Liver (tissue), 9 donors: ENCODE measurements around the gene CREB5. TPM values are rescaled to one million over a fixed set of nuclear protein-coding genes. Genes with fewer than 3 reads are reported as not detected.

Experiments
- DNase-seq: peaks from one replicate; pipeline ENCODE4 v3.0.0-alpha.2; 2017; ENCODE audit warnings: low spot score
- H3K27ac ChIP-seq, 2 donors: one replicate each; pipeline ENCODE4 v1.7.0; 2013; ENCODE audit warnings: inconsistent platforms in 2 of 2, low read length in 2 of 2, control low read depth in 1 of 2, low read depth in 1 of 2, mild to moderate bottlenecking in 1 of 2
- H3K27me3 ChIP-seq, 4 donors: one replicate each; pipeline versions ENCODE4 v1.6.1 to v1.7.0; 2013; ENCODE audit warnings: low read length in 3 of 4, inconsistent platforms in 1 of 4, mild to moderate bottlenecking in 1 of 4, moderate library complexity in 1 of 4; ENCODE audit not compliant: control insufficient read depth in 4 of 4, insufficient read depth in 4 of 4
- H3K36me3 ChIP-seq, 4 donors: one replicate each; pipeline versions ENCODE4 v1.6.1 to v1.7.0; 2013; ENCODE audit warnings: low read length in 3 of 4, mild to moderate bottlenecking in 3 of 4, low read depth in 1 of 4, moderate library complexity in 1 of 4; ENCODE audit not compliant: control insufficient read depth in 4 of 4, insufficient read depth in 3 of 4
- H3K4me1 ChIP-seq, 4 donors: one replicate each; pipeline versions ENCODE4 v1.6.1 to v1.7.0; 2013; ENCODE audit warnings: low read length in 3 of 4, mild to moderate bottlenecking in 3 of 4, moderate library complexity in 1 of 4; ENCODE audit not compliant: control insufficient read depth in 4 of 4, insufficient read depth in 4 of 4
- H3K4me3 ChIP-seq, 3 donors: one replicate each; pipeline versions ENCODE4 v1.6.1 to v1.7.0; 2013; ENCODE audit warnings: low read length in 3 of 3, control low read depth in 1 of 3, low read depth in 1 of 3, mild to moderate bottlenecking in 1 of 3
- H3K9ac ChIP-seq, 2 donors: one replicate each; pipeline ENCODE4 v1.7.0; 2013; ENCODE audit warnings: low read length in 2 of 2, mild to moderate bottlenecking in 2 of 2, moderate library complexity in 2 of 2, control low read depth in 1 of 2, low read depth in 1 of 2
- H3K9me3 ChIP-seq, 4 donors: one replicate each; pipeline versions ENCODE4 v1.6.1 to v1.7.0; 2013; ENCODE audit warnings: low read length in 3 of 4; ENCODE audit not compliant: control insufficient read depth in 4 of 4
- ATF3 ChIP-seq: IDR thresholded peaks from 2 replicates; pipeline ENCODE4 v1.6.1; 2016; ENCODE audit warnings: antibody characterized with exemption
- CTCF ChIP-seq: fragments of 150-350 bp; IDR thresholded peaks from 2 replicates; pipeline ENCODE4 v1.5.1; 2017; ENCODE audit warnings: improper control_type of control experiment, low read depth, low read length; ENCODE audit not compliant: missing input control
- EGR1 ChIP-seq, 2 donors: IDR thresholded peaks; 2 replicates each; pipeline ENCODE4 v1.6.1; 2016 to 2018; ENCODE audit warnings: antibody characterized with exemption in 2 of 2, low read depth in 2 of 2
- FOXA2 ChIP-seq: IDR thresholded peaks from 2 replicates; pipeline ENCODE4 v1.6.1; 2016; ENCODE audit warnings: antibody characterized with exemption
- GABPA ChIP-seq, 2 donors: IDR thresholded peaks in 1 of 2; conservative IDR thresholded peaks in 1 of 2; 2 replicates each; pipeline ENCODE4 v1.6.1; 2016; ENCODE audit warnings: antibody characterized with exemption in 2 of 2, mild to moderate bottlenecking in 1 of 2, moderate library complexity in 1 of 2
- HNF4G ChIP-seq: IDR thresholded peaks from 2 replicates; pipeline ENCODE4 v1.6.1; 2016; ENCODE audit warnings: antibody characterized with exemption
- JUND ChIP-seq, 2 donors: IDR thresholded peaks; 2 replicates each; pipeline ENCODE4 v1.6.1; 2016; ENCODE audit warnings: antibody characterized with exemption in 2 of 2
- MAX ChIP-seq: IDR thresholded peaks from 2 replicates; pipeline ENCODE4 v1.6.1; 2016; ENCODE audit warnings: antibody characterized with exemption
- RAD21 ChIP-seq, 2 donors: IDR thresholded peaks; 2 replicates each; pipeline ENCODE4 v1.6.1; 2016; ENCODE audit warnings: antibody characterized with exemption in 2 of 2, mild to moderate bottlenecking in 2 of 2
- REST ChIP-seq: IDR thresholded peaks from 2 replicates; pipeline ENCODE4 v1.6.1; 2016; ENCODE audit warnings: antibody characterized with exemption, mild to moderate bottlenecking
- RXRA ChIP-seq, 2 donors: IDR thresholded peaks; 2 replicates each; pipeline ENCODE4 v1.6.1; 2017 to 2018; ENCODE audit warnings: antibody characterized with exemption in 2 of 2, mild to moderate bottlenecking in 1 of 2
- SP1 ChIP-seq: IDR thresholded peaks from 2 replicates; pipeline ENCODE4 v1.6.1; 2018; ENCODE audit warnings: antibody characterized with exemption, mild to moderate bottlenecking
- TAF1 ChIP-seq: conservative IDR thresholded peaks from 2 replicates; pipeline ENCODE4 v1.6.1; 2016; ENCODE audit warnings: antibody characterized with exemption, mild to moderate bottlenecking
- ZBTB33 ChIP-seq: IDR thresholded peaks from 2 replicates; pipeline ENCODE4 v1.6.1; 2016; ENCODE audit warnings: antibody characterized with exemption
- WGBS: extraction: QIAGEN DNeasy Blood & Tissue Kit; methylation state at CpG from one replicate; pipeline ENCODE4 v1.1.7; 2013; 5-methylcytosine and 5-hydroxymethylcytosine counted together
- polyA plus RNA-seq, 2 donors: library from polyadenylated mRNA; stranded (reverse) in 1 of 2; unstranded in 1 of 2; fragments of 200-250 nt in 1 of 2; fragments of >200 nt in 1 of 2; fragmentation: Nextera tagmentation in 1 of 2; extraction: Ambion mirVana in 1 of 2; gene quantifications; one replicate each; pipeline versions ENCODE4 v1.2.1 to v1.2.3, GENCODE V29; 2013 to 2015
- total RNA-seq, 2 donors: library from RNA; depleted of rRNA; stranded (reverse); fragments of >200 nt; gene quantifications; one replicate each; pipeline ENCODE4 v1.2.3, GENCODE V29; 2014
- donor health status: healthy.
- donor health status: healthy.
- donor health status: healthy.
- donor health status: healthy.
- donor health status: healthy.

Gene CREB5
- total and polyA plus RNA-seq, 4 donors = 0.25 to 0.92 (median 0.67) TPM

- no peak for DNase-seq
- WGBS = 95% methylated on average over 3 of the region's 3 CpGs
Measured at GRCh38 chr7:28480595-28480994, 68.3 kb downstream of the CREB5 start.

More at GRCh38 chr7:28480595-28480994, 68.3 kb downstream of the CREB5 start:
- H3K9me3 ChIP-seq = no peaks in the 10 kb centered on the region
- no peak overlapping the region for H3K27ac ChIP-seq
- no peak overlapping the region for H3K9ac ChIP-seq
- TF ChIP-seq JUND (IDR thresholded peaks at IDR 0.05) = no peak
- no peak for TF ChIP-seq HNF4G
- TF ChIP-seq RXRA (IDR thresholded peaks at IDR 0.05) = no peak
- TF ChIP-seq FOXA2 = no peak
- no peak for TF ChIP-seq MAX
- no peak for TF ChIP-seq TAF1
- TF ChIP-seq GABPA (IDR thresholded peaks at IDR 0.05 in 1 of 2, conservative IDR thresholded peaks at IDR 0.05 in 1 of 2) = no peak
- no peak for TF ChIP-seq REST
- no peak for TF ChIP-seq ATF3
- no peak for TF ChIP-seq RAD21 (IDR thresholded peaks at IDR 0.05)
- no peak for TF ChIP-seq SP1
- no peak for TF ChIP-seq ZBTB33
- no peak for TF ChIP-seq CTCF
- TF ChIP-seq EGR1 (IDR thresholded peaks at IDR 0.05; ENCODE audit: low read depth in 2 of 2) = no peak
- peaks cover 0 to 9% (median 0%) of the 10 kb centered on the region in 4 donors for H3K27me3 ChIP-seq
- H3K36me3 ChIP-seq = no peaks in the 10 kb centered on the region
- no peak overlapping the region for H3K4me3 ChIP-seq
- H3K4me1 ChIP-seq = no peaks in the 10 kb centered on the region
